ENCODE measurements around the gene KRT7.

KRT7 gene

DNA sequence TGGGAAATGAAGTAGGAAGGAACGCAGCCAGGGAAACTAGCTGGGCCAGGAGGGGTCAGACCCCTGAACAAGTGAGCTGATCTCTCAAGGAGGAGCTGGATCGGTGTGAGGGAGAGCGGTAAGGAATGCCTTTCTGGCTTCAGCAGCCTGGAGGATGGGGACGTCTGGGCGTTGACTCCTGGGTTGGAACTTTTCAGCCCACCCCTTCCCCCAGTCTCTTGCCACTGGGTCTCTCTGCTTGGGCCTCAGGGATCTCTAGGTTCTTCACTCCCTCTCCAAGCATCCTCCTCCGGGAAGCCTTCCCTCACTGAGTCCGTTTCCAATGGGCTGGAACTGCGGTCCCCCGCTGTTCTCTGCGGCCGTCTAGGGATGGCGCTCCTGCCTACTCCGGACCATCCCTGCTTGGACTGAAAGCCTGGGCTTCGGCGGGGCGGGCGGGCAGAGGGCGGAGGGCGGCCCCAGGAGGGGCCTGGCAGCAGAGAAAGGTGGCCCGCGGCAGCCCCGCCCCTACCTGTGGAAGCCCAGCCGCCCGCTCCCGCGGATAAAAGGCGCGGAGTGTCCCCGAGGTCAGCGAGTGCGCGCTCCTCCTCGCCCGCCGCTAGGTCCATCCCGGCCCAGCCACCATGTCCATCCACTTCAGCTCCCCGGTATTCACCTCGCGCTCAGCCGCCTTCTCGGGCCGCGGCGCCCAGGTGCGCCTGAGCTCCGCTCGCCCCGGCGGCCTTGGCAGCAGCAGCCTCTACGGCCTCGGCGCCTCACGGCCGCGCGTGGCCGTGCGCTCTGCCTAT lies at the start of gene KRT7:
TSS of gene KRT7 (plus strand) at position 570 of the 788 bp plus-strand sequence. CDS start at position 624, 54 bp downstream.
- no peak for DNase-seq

DNA sequence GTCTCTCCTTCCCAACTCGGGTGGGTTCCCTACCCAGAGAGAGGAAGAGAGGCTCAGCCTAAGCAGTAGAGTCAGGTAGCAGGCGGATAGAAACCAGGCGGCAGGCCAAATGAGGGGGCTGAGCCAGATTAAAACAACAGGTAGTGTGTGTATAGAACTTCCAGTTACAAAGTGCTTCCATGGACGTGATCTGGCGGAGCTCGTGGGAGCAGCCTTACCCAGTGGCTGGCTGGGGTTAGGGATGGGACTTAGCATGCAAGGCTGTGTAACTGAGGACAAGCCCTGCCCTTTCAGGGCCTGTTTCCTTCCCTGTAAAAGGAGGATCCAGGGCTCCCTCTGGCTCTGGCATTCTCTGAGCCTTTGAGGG lies 49.5 kb upstream of the KRT7 start:
- DNase-seq = no peak

DNA sequence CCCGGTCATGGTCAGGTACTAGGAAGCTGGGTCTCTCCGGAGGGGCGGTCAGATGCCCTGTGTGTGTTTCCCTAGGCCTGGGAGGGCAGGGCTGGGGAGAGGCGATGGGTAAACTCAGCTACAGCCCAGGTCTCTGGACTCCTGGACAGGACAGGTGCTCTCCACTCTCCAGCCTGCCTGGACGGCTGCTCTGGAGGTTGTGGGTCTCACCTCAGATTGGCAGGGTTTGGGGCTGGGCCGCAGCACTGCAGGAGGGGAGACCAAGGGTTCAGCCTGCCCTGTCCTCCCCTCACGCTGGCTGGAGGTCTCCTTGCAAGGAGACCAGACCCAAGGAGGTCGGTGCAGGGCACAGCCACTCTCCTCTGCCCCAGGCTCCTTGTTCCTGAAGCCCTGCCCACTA lies 49.1 kb upstream of the KRT7 start:
- no peak for DNase-seq

DNA sequence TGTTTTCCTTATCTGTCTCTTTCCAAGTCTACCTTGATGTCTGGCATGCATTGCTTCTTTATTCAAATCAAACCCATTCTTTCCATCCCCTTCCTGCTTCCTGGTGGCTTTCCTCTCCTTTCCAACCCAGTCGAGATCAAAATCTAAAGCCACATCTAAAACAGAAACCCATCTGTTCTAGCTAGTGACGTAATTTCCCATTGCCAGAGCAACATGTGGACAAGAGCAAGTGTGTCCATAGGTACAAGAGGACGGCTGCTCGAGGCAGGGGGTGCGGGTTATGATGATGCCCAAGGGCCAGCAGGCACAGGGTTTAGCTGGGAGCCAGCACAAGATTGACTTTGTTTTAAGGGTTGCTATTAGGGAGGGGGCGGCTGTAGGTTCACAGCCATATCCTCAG lies 48.2 kb upstream of the KRT7 start:
- DNase-seq = no peak

DNA sequence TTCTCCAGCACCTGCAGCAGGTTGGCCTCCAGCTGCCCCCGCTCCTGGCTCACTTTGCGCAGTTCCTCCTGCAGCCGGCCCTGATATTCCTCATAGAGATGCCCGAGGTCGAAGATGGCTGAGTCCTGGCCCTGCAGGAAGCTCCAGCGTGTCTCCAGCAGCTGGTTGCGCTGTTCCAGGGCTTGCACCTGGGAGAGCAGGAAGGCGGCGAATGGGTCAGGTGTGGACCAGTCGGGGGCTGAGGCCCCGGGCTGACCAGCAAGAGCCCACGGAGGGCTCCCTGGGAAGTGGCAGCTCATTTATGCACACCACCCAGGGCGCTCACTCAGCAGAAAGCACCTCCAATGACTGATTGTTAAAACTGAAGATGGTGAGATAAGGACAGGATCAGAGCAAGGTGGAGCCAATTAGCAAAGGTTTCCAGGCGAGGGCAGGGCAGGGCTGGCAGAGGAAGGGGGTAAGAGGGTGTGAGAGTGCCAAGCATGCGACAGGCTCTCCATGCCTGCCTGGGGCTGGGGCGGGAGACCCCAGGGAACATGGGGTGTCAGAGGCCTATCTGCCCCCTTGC lies 47.6 kb upstream of the KRT7 start:
- no peak for DNase-seq

DNA sequence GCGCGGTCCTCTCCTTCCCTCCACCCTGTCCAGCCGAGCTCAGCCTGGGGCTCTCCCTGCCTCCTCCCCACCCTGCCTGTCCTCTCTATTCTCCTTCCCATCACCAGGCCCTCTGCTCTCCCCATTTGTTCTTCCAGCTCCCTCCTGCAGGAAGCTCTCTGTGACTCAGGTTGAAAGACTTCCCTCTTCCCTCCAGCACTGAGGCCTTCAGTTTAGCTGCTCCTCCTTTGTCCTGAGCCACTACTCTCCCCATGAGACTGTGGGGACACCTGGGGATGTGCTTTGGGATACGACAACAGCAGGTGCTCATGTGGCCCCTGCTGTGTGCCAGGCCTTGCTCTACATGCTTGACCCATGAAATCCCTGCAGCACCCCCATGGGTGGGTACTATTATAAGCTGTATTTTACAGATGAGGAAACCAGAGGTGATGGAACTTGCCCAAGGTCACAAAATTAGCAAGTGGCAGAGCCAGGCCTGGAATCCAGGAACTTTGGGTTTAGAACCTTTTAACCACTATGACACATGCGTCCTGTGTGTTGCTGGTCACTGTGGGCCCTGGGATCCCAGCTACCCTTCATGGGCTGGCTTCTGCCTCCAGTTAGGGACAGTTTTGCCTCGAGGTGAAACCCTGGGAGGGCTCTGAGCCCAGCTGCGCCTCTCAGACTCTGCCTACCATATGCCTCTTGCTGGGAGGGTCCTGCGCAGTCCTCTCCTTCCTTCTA lies 46.8 kb upstream of the KRT7 start:
- DNase-seq = no peak

DNA sequence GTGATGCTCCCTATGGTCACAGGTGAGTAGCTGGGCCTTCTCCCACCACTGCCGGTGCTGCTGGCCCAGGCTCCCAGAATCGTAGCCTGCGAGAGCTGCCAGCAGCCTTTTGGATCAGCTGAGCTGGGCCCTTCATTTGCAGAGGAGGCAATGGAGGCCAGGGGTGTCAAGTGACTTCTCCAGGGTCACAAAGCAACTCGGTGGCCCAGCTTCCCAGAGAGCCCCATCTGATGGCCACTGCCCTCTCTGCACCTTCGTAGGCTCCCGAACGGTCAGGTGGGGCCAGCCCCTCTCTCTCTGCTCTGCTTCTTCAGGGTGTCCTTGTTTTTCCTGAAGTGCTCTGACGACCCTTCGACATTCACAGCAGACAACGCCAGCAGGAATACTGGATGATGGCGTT lies 45.8 kb upstream of the KRT7 start:
- DNase-seq = no peak

DNA sequence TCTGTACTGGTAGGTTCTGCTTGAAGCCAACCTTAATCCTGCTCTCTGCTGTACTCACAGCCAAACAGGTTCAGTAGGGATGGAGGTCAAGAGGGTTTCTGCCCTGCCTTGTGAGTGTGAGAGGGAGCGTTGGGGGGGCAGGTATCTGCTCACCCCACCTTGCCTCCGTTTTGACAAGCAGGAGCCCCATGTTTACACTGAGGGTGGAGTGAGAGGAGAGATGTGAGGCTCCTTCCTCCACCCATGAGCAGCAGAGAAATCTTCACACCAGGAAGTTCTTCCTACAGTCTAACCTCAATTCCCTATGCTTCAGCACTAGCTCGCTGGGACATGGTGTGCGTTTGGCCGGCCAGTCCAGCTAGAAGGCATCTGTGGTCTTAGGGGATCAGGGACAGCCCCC lies 45.4 kb upstream of the KRT7 start:
- no peak for DNase-seq

DNA sequence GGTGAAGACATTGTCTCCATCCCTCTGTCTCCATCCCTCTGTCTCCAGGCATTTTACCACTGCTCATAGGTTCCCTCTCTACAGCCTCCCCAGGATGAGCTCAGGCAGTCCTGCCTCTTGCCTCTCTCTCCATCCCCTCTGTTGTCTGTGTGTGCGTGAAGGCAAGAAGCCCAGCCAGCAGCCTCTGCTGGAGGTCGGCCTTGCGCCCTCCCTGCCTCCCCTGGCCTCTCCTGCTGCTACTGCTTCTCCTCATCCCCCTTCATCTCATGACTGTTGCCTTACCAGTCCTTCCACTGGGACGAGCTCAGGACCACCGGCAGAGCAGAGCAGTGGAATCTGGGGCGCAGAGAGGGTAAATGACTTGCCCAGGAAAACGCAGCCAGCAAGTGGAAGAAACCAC lies 44.4 kb upstream of the KRT7 start:
- no peak for DNase-seq

DNA sequence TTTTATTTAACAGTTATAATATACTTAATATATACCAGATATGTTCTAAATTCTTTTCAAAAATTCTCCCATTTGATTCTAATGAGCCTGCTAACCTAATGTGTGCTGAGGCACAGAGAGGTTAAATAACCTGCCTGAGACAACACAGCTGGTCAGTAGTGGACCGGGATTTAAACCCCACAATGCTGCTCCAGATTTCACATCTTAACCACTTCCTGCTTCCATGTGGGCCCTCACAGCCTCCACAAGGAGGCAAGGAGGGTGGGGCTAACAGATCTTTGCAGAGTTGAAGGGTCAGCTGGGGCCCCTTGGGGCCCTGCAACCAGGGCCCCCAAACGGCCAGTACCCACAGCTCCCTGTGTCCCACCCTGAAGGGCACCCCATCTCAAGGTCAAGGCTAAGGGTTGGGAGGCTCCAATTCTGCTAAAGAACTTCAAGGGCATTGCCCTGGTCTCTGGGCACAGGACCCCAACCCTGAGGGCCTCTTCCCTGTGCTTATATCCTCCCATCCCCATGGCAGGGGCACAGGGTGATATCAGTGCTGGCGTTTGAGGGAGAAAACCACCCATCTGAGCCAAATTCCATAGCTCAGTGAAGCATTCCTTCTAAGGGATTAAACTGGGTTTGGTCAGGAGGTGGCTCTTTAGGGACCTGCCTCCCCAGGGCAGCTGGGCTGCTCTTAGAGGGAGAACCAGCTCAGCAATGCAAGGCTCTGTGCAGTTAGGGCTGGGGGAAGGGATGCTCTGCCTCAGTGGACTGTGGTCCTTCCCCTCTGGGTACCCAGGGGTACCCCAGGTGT lies 43.5 kb upstream of the KRT7 start:
- DNase-seq = no peak

DNA sequence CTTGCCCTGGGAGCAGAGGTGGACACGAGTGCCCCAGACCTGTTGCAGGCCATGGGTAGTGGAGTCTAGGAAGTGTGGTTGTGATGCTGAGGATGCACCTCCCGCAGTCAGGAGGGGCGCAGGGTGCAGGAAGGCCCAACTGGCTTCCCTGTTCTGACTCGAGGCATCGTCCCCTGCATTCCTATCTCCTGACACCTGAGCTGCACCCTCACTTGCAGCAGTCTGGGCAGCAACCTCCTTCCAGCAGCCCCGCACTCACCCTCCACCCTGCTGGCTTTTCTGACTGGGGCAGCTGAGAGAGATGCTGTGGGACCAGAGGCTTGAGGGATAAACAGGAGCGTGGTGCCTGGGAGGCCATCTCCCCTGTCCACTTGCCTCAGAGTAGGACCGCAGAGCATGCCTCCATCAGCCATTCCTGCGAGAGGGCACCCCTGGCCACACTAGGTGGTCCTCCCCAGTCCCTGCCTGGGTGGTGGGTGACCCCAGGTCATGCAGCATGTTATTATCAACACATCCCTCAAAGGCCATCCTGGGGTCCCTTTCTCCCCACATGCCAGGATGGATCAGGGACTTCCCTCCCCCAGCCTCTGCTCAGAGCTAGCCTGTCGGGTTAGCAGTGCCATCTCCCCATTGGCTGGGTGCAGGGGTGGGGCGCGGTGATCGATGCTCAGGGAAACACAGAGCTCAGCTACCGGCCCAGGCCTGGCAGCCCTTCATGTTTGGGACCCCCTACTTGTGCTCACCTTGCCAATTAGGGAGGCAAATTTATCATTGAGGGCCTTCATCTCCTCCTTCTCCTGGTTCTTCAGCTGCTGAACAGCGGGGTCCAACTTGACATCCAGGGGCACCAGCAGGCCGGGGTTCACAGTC lies 41.9 kb upstream of the KRT7 start:
- no peak for DNase-seq

DNA sequence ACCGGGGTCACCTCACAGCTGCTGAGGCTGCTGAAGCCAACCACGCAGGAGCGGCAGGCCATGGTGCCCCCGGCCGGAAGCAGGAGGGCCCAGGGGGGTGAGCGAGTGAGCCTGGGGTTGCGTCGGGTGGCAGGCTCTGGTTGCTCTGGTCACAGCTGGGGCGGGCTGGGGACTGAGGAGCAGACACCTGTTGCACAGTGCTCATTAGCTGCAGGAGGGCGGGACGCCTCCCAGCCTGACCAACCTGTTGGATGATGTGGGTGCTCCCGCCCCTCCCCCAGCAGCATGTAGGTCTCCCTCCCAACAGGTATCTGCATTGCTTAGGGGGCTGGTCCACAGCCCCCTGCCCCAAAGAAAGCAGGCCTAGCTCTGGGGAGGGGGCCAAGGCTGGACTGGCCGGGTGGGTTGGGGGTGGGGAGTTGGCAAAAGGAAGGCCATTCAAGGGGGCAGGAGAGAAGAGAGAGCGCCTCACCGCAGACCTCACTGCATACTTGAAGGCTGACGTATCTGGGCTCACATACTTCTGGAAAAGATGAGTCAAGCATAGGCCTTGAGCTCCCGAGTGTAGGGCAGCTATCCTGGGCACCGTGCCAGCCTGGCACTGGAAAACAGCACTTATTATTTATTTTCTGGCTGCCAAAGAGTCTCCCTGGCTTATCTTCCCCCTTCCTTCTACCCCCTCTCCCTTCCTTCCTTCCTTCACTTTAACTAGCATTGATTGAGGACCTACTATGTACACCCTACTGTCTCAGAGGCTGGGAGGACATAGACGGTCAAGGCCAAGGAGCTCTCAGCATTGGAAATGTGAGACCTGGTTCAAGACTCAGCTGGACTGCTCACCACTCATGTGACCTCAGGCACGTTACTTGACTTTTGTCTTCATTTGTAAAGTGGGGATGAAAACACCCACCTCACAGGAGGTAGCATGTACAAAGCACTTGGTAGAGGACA lies 40.9 kb upstream of the KRT7 start, which contains the start of gene KRT80:
TSS of gene KRT80 (minus strand) at position 174 of the 951 bp plus-strand sequence. CDS start at position 62, 112 bp downstream.
- peak; percentile 73 for DNase-seq

DNA sequence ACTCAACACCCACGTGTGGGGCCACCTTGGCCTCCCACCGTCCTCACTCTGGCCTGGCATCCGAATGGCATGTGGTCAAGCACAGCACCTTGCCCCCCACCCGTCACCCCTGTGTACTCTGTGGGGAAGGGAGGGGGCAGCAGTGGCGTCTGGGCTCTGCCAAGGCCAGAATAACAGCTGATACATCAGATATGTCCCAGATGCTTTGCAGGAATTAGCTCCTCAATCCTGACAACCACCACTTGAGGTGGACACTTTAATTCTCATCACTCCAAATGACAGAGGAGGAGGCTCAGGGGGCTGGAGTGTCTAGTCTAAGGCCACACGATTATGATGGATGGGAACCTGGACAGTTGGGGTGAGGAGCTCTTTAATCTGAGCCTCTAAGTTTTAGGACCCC lies 39.5 kb upstream of the KRT7 start:
- DNase-seq = no peak

DNA sequence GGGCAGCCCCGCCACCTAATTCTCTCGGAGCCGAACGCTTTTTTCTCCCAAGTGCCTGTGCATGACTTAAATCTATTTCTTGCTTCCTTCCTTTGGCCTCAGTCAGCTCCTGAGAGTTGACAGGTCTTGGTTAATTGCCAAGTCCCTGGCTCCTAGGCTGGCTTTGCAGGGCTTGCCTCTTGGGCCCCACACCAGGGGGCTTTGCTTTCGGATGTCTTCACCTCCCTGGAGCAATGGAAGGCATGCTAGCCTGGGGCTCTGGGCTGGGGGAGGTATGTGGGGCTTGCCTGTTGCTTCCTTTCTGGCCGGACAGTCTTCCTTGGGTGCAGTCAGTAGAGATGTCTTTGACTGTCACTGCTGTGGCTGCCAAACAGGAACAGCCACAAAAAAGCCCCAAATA lies 39.1 kb upstream of the KRT7 start:
- no peak for DNase-seq

DNA sequence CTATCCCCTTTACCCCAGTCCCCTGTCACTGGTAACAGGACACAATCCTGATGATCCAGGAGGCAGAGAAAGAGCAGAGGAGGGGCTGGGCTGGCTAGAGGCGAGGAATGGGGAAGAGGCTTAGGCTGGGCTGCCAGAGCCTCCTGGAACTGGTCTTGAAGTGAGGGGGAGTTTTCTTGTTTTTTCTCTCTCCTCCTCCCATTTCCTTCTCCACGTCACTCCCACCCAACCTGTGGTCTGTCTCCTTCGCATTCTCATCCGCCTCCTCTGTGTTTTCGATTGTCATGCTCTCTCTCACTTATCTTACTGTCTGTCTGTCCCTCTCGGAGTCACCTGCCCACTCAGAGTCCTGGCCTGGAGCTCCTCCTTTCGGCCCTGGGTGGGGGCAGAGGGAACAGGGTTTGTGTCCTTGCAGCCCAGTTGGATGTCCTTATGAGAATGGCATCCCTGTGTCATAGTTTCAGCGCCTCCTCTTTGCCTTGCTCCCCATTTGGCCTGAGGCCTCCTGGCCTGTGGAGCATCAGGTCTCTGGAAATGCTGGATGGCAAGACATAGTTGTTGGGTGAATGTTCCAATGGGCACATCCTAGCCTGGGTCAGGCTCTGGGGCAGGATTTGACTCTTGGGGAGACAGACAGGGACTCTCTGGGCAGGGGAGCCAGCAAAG lies 37.8 kb upstream of the KRT7 start:
- no peak for DNase-seq

DNA sequence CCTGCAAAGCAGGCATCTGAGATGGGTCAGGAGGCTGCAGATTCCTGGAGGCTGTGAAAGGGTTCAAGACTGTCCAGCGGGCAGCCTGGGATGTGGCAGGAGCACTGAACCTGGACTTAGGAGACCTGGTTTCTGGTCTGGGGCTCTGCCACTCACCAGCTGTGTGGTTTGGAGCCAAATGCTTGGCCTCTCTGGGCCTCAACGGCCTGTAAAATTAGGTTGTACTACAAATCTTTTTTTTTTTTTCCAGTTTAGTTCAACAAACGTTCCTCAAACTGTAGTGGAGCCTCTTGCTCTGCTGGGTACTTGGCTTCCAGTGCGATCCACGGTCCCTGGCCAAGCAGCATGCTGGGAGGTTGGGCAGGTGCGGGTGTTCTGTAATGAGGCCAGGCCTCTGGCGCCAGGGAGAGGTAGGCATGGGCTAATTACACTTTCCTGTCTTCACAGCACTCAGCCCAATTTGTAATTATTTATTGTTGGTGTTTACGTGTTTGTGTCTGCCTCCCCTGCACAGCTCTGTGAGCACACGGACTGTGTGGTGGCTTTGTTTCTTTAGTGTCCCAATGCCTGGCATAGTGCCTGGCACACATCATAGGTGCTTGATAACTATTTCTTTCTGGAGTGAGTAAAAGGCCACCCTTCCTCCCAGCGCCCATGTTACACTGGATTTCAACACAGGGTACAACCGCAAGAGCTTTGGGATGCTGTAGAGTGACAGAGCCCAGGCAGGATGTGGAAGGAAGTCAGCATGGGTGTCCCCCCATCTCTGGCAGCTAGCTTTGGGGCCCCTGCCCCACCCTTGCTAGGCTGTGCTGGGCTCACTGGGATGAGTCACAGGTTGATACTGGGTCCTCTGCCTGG lies 35.4 kb upstream of the KRT7 start:
- no peak for DNase-seq

DNA sequence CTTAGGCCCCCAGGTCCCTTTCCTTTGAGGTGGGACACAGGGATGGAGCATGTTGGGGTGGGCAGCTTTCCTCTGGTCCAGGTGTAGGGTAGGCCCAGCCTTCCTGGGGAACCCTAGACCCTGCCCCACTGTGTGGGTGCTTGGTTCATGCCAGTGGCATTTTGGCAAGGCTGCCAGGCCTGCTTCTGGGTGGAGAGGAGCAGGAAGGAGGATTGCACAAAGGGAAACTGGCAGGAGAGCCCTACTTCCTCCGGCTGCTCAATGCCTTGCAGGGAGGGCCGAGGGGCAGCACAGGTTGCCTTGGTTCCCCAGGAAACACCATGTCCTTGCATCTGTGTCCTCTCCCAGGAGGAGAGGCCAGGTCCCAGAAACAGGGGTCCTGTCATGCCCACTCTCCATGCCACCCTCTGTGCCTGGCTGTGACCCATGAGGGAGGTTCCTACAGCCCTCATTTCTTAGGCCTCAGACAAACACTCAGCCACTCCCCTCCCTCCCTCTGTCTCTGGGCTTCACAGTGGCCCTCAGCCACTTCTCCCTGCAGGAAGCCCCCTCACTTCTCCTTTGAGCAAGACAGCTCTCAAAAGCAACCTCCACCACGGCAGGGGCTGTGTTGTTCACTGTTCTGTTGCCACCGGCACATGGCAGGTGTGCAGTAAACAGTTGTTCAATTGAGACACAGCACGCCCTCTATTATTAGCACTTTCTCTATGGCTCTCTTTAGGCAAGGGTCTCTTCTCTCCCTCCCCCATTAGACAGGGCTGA lies 34.4 kb upstream of the KRT7 start:
- no peak for DNase-seq

DNA sequence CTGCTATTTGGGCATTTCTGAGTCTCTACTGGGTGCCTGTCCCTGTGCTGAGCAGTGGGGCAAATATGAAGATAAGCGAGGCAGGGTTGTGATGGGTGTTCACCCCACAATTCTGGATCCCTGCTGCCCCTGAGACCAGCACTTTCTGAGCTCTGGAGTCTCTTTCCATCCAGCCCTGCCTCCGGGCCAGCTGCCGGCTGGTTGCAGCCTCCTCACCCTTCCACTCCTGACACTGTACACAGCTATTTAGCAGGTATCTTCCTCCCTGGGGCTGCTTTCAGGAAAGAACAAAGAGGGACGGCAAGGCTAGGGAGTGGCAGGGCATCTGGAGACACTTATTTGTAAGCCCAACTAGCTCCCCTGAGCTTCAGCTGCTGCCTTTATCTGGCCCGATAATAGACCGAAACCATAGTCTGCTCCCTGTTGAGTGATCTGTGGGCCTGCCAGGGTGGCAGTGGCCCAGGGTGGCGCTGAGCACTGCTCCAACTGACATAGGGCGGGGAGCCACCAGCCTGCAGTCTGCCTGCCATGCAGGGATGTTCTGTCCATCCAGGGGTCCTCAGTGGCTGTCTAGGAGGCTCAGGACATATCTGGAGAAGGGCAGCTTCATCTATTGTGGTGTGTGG lies 33.6 kb upstream of the KRT7 start:
- no peak for DNase-seq
